Bronchial epithelial cell (primary cell): Measurements from ENCODE around the gene ICE2. TPM values are rescaled to one million over a fixed set of nuclear protein-coding genes. Genes with fewer than 3 reads are reported as not detected.

ENCODE experiments used
- DNase-seq: peaks from one replicate; pipeline ENCODE4 v3.0.0-alpha.2; 2010; ENCODE audit warnings: low read depth
- FAIRE-seq: peaks from 2 replicates; lab custom pipeline; 2011; peaks lifted over from hg19 to GRCh38; lab: Jason Lieb, UNC
- H3K27me3 ChIP-seq: 2 replicates; pipeline ENCODE4 v1.5.1; 2011; ENCODE audit warnings: low read length; ENCODE audit not compliant: control insufficient read depth, insufficient read depth
- H3K36me3 ChIP-seq: 2 replicates; pipeline ENCODE4 v1.5.1; 2011; ENCODE audit warnings: low read length; ENCODE audit not compliant: control insufficient read depth, insufficient read depth
- H3K4me3 ChIP-seq: 2 replicates; pipeline ENCODE4 v1.5.1; 2011; ENCODE audit warnings: mild to moderate bottlenecking, low read depth, low read length, control low read depth
- CTCF ChIP-seq: IDR thresholded peaks from 2 replicates; pipeline ENCODE4 v1.5.1; 2011; ENCODE audit warnings: mild to moderate bottlenecking, moderate library complexity, low read length, control low read depth, inconsistent platforms; ENCODE audit not compliant: insufficient read depth, severe bottlenecking
- total RNA-seq: library from RNA; depleted of rRNA; stranded (reverse); fragments of >200 nt; gene quantifications from 2 replicates; pipeline ENCODE4 v1.2.1, GENCODE V29; 2014

ICE2 gene
- total RNA-seq, 1 donor from 2014 or later: 22.6 TPM

DNA sequence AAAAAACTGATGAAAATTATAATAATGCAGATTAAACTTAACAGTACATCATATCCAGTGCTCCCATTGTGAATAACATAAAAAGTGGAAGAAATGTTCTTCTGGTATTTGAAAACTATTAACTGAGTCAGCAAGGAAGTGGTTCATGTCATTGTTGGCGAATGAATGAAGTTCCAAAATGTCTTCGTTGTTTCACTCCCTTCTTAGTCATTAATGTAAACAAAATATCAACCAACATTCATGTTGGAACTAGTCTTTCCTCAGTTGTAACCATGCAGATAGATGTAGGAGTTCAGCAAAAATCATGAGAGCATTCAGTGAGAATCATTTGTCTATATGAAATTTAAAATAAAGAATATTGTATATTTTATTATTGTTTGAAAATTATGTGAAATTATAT is 44.1 kb upstream of the ICE2 start:
- TF ChIP-seq CTCF: no peak
- no peaks in the 10 kb centered on the region for H3K27me3 ChIP-seq
- no peak for FAIRE-seq
- H3K4me3 ChIP-seq: no peak overlapping the region
- DNase-seq: peak; percentile 98
- H3K36me3 ChIP-seq: no peaks in the 10 kb centered on the region

- FAIRE-seq (no peak), DNase-seq (peak; percentile 80)
- H3K27me3 ChIP-seq: no peaks in the 10 kb centered on the region
- no peak overlapping the region for H3K4me3 ChIP-seq
- no peaks in the 10 kb centered on the region for H3K36me3 ChIP-seq
- peak; percentile 63 for TF ChIP-seq CTCF
These were observed 42.0 kb upstream of the ICE2 start for GRCh38 chr15:60520825-60521368.

DNA sequence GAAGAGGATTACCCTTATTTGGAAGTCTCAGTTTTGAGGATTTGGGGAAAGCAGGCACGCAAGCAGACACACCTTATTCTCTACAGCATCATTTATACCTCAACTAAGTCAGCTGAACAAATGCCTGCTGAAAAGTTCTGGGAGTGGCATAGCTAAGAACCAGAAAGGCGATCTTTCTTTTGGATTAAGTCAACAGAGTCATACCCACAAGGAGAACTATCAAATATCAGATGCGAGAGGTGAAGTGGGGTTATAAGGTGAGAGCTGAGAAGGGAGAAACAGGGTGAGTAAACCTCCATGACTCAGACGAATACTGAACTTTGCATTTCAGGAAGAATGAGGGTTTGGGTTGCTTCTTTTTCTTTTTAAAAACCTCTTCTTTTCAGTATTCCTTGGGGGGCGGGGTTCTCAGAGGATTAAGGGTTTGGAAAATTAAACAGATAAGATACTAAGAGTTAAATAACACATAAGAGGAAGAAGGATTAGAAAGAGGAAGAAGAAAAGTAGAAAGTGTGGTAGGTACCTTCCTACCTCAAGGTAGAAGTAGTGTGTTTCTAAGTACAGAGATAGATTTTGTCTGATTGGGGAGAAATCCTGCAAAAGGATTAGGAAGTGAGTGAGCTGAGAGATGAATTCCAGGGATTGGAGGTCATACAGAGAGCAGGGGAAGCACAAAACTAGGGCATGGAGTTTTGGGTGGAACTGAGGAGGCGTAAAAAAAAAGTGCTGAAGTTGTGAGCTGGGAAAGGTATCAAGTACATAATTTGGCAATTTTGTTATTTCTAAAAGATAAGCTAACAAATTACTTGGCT is 41.3 kb upstream of the ICE2 start:
- no peak for TF ChIP-seq CTCF
- no peaks in the 10 kb centered on the region for H3K27me3 ChIP-seq
- no peak overlapping the region for H3K4me3 ChIP-seq
- FAIRE-seq: peak; percentile 95
- DNase-seq: peak; percentile 98
- no peaks in the 10 kb centered on the region for H3K36me3 ChIP-seq

GRCh38 chr15:60519218-60519617 is 40.3 kb upstream of the ICE2 start:
- no peak for TF ChIP-seq CTCF
- FAIRE-seq: no peak

DNA sequence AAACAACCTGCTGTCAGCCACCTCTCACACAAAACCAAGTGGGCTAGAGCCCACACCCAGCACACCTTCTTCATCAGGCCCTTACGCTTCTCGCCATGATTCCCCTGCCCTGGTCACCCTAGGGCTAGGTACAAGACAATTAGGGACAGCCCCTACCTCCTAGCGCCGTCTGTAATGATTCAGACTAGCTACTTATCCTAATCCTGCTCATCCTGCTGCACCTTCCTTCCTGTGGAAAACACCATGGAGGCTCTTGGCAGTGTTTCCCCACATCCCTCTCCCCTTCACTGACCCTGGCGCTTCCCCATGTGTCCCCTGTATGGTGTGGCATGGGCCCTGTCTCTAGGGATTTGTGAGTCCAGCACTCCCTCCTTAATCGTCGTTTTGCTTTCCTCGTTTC is 39.6 kb upstream of the ICE2 start:
- FAIRE-seq: no peak
- Histone ChIP-seq H3K4me3 (no peak overlapping the region), H3K27me3 (no peaks in the 10 kb centered on the region), H3K36me3 (no peaks in the 10 kb centered on the region)
- no peak for TF ChIP-seq CTCF
- DNase-seq: peak; percentile 26

More at GRCh38 chr15:60519218-60519617, 40.3 kb upstream of the ICE2 start:
- no peaks in the 10 kb centered on the region for H3K36me3 ChIP-seq
- no peak overlapping the region for H3K4me3 ChIP-seq
- peak; percentile 72 for DNase-seq
- H3K27me3 ChIP-seq: no peaks in the 10 kb centered on the region
